Stimulated activated CD4-positive, alpha-beta T cell treated with anti-CD3 and anti-CD28 coated beads, Interleukin-12 subunit alpha, Interleukin-12 subunit beta, amount 100 ng/mL, for 4 hours (primary cell): ENCODE measurements around the gene SLC6A6.

Experiments
- DNase-seq: peaks from one replicate; pipeline ENCODE4 v3.0.0-alpha.2; 2020

SLC6A6 gene

GRCh38 chr3:14373753-14374376 lies 28.5 kb upstream of the SLC6A6 start:
- no peak for DNase-seq

GRCh38 chr3:14374444-14374883 lies 27.9 kb upstream of the SLC6A6 start:
- no peak for DNase-seq

GRCh38 chr3:14375192-14375591 lies 27.2 kb upstream of the SLC6A6 start:
- no peak for DNase-seq

- DNase-seq, result no peak
Measured at GRCh38 chr3:14376348-14377043, 25.9 kb upstream of the SLC6A6 start.

GRCh38 chr3:14377044-14377837 lies 25.2 kb upstream of the SLC6A6 start:
- no peak for DNase-seq

GRCh38 chr3:14377838-14378169 lies 24.6 kb upstream of the SLC6A6 start:
- no peak for DNase-seq

- DNase-seq, result no peak
Measured at GRCh38 chr3:14378415-14378814, 24.0 kb upstream of the SLC6A6 start.

- no peak for DNase-seq
Measured at GRCh38 chr3:14379843-14380242, 22.6 kb upstream of the SLC6A6 start.

GRCh38 chr3:14386254-14386653 lies 16.2 kb upstream of the SLC6A6 start:
- DNase-seq, result no peak

GRCh38 chr3:14388201-14388600 lies 14.2 kb upstream of the SLC6A6 start:
- DNase-seq, result no peak

- DNase-seq, result no peak
Measured at GRCh38 chr3:14389166-14389606, 13.2 kb upstream of the SLC6A6 start.

GRCh38 chr3:14389716-14390115 lies 12.7 kb upstream of the SLC6A6 start:
- DNase-seq, result no peak

GRCh38 chr3:14391033-14391432 lies 11.4 kb upstream of the SLC6A6 start:
- no peak for DNase-seq

- DNase-seq, result no peak
Measured at GRCh38 chr3:14392231-14392630, 10.2 kb upstream of the SLC6A6 start.

GRCh38 chr3:14392803-14393319 lies 9.5 kb upstream of the SLC6A6 start:
- DNase-seq, result no peak

- no peak for DNase-seq
Measured at GRCh38 chr3:14393440-14394106, 8.8 kb upstream of the SLC6A6 start.

- no peak for DNase-seq
Measured at GRCh38 chr3:14396031-14396692, 6.2 kb upstream of the SLC6A6 start.

- no peak for DNase-seq
Measured at GRCh38 chr3:14397046-14397445, 5.4 kb upstream of the SLC6A6 start.

- DNase-seq, result no peak
Measured at GRCh38 chr3:14397531-14397930, 4.9 kb upstream of the SLC6A6 start.

GRCh38 chr3:14397940-14398796 lies 4.2 kb upstream of the SLC6A6 start:
- DNase-seq, result no peak

GRCh38 chr3:14398797-14399106 lies 3.7 kb upstream of the SLC6A6 start:
- no peak for DNase-seq
